Measurements from ENCODE around the gene TMEM200A. TPM values are rescaled to one million over a fixed set of nuclear protein-coding genes. Genes with fewer than 3 reads are reported as not detected.

The TMEM200A gene
- total RNA-seq, 3 donors from 2014 or later, result 4.6 to 6.6 (median 4.8) TPM

GRCh38 chr6:130466052-130466747 is 100.4 kb downstream of the TMEM200A start:
- intact Hi-C loops (cut with DNase I; ENCODE audit: low total_unique reads), result no loop called here
- no peak overlapping the region for H3K27ac ChIP-seq
- TF ChIP-seq POLR2AphosphoS5 (IDR thresholded peaks at IDR 0.05), result no peak
- TF ChIP-seq CTCF (IDR thresholded peaks at IDR 0.05), result no peak
- TF ChIP-seq POLR2A (IDR thresholded peaks at IDR 0.05), result no peak
- no peak for DNase-seq (ENCODE audit: low spot score in 2 of 2)
- no peaks in the 10 kb centered on the region for H3K9me3 ChIP-seq
- H3K36me3 ChIP-seq, result no peaks in the 10 kb centered on the region
- no peaks in the 10 kb centered on the region for H3K4me1 ChIP-seq
- H3K27me3 ChIP-seq, result no peaks in the 10 kb centered on the region
- H3K4me3 ChIP-seq, result no peak overlapping the region

- intact Hi-C loops (cut with DNase I; ENCODE audit: low total_unique reads), result no loop called here
- no peak overlapping the region for H3K4me3 ChIP-seq
- H3K4me1 ChIP-seq, result no peaks in the 10 kb centered on the region
- no peak for TF ChIP-seq POLR2AphosphoS5 (IDR thresholded peaks at IDR 0.05)
- TF ChIP-seq CTCF (IDR thresholded peaks at IDR 0.05), result no peak
- TF ChIP-seq POLR2A (IDR thresholded peaks at IDR 0.05), result no peak
- H3K36me3 ChIP-seq, result no peaks in the 10 kb centered on the region
- DNase-seq (ENCODE audit: low spot score in 2 of 2), result no peak
- no peaks in the 10 kb centered on the region for H3K9me3 ChIP-seq
- H3K27ac ChIP-seq, result no peak overlapping the region
- no peaks in the 10 kb centered on the region for H3K27me3 ChIP-seq
Measured at GRCh38 chr6:130466748-130467061, 100.9 kb downstream of the TMEM200A start.

- H3K36me3 ChIP-seq, result no peaks in the 10 kb centered on the region
- intact Hi-C loops (cut with DNase I; ENCODE audit: low total_unique reads), result no loop called here
- H3K9me3 ChIP-seq, result peaks cover 0 to under 1% of the 10 kb centered on the region in 2 donors
- no peaks in the 10 kb centered on the region for H3K4me1 ChIP-seq
- no peak for DNase-seq (ENCODE audit: low spot score in 2 of 2)
- TF ChIP-seq CTCF (IDR thresholded peaks at IDR 0.05), result no peak
- no peak for TF ChIP-seq POLR2AphosphoS5 (IDR thresholded peaks at IDR 0.05)
- no peak for TF ChIP-seq POLR2A (IDR thresholded peaks at IDR 0.05)
- no peak overlapping the region for H3K27ac ChIP-seq
- H3K27me3 ChIP-seq, result no peaks in the 10 kb centered on the region
- no peak overlapping the region for H3K4me3 ChIP-seq
Measured at GRCh38 chr6:130467146-130468050, 101.6 kb downstream of the TMEM200A start.

GRCh38 chr6:130470766-130471165 is 104.9 kb downstream of the TMEM200A start:
- no peak for DNase-seq (ENCODE audit: low spot score in 2 of 2)
- no peak for TF ChIP-seq CTCF (IDR thresholded peaks at IDR 0.05)
- TF ChIP-seq POLR2A (IDR thresholded peaks at IDR 0.05), result no peak
- TF ChIP-seq POLR2AphosphoS5 (IDR thresholded peaks at IDR 0.05), result no peak
- H3K27ac ChIP-seq, result no peak overlapping the region

GRCh38 chr6:130473886-130474285 is 108.1 kb downstream of the TMEM200A start:
- intact Hi-C loops (cut with DNase I; ENCODE audit: low total_unique reads), result no loop called here
- no peaks in the 10 kb centered on the region for H3K4me1 ChIP-seq
- H3K27me3 ChIP-seq, result no peaks in the 10 kb centered on the region
- TF ChIP-seq CTCF (IDR thresholded peaks at IDR 0.05), result no peak
- no peak for TF ChIP-seq POLR2A (IDR thresholded peaks at IDR 0.05)
- TF ChIP-seq POLR2AphosphoS5 (IDR thresholded peaks at IDR 0.05), result no peak
- H3K36me3 ChIP-seq, result no peaks in the 10 kb centered on the region
- H3K4me3 ChIP-seq, result no peak overlapping the region
- H3K27ac ChIP-seq, result no peak overlapping the region
- H3K9me3 ChIP-seq, result peaks cover 0 to 6% of the 10 kb centered on the region in 2 donors
- DNase-seq (ENCODE audit: low spot score in 2 of 2), result no peak

More at GRCh38 chr6:130470766-130471165, 104.9 kb downstream of the TMEM200A start:
- H3K4me1 ChIP-seq, result no peaks in the 10 kb centered on the region
- intact Hi-C loops (cut with DNase I; ENCODE audit: low total_unique reads), result no loop called here
- H3K36me3 ChIP-seq, result no peaks in the 10 kb centered on the region
- peaks cover 0 to 6% of the 10 kb centered on the region in 2 donors for H3K9me3 ChIP-seq
- no peak overlapping the region for H3K4me3 ChIP-seq
- no peaks in the 10 kb centered on the region for H3K27me3 ChIP-seq
